Lung (tissue), 12 donors: ENCODE measurements around the gene RAMP3. TPM values are rescaled to one million over a fixed set of nuclear protein-coding genes. Genes with fewer than 3 reads are reported as not detected.

Source experiments
- ATAC-seq: fragments of 200-7000 bp; cut with Tn5 transposase; one replicate; pipeline ENCODE4 v1.9.1; 2020; ENCODE audit warnings: moderate number of reproducible peaks; ENCODE audit not compliant: insufficient read depth, low FRiP score
- DNase-seq, 3 donors: peaks; one replicate each; pipeline ENCODE4 v3.0.0-alpha.2; 2013 to 2017
- H3K27ac ChIP-seq, 2 donors: one replicate each; pipeline ENCODE4 v1.5.1; 2013; ENCODE audit warnings: mild to moderate bottlenecking in 2 of 2, moderate library complexity in 2 of 2, control low read depth in 1 of 2, inconsistent platforms in 1 of 2, low read depth in 1 of 2, low read length in 1 of 2
- H3K27me3 ChIP-seq, 3 donors: one replicate each; pipeline ENCODE4 v1.5.1; 2013; ENCODE audit warnings: low read length in 2 of 3; ENCODE audit not compliant: control insufficient read depth in 3 of 3, insufficient read depth in 3 of 3
- H3K36me3 ChIP-seq, 4 donors: one replicate each; pipeline ENCODE4 v1.5.1; 2013; ENCODE audit warnings: low read length in 4 of 4, mild to moderate bottlenecking in 1 of 4, moderate library complexity in 1 of 4; ENCODE audit not compliant: control insufficient read depth in 4 of 4, insufficient read depth in 4 of 4
- H3K4me1 ChIP-seq, 5 donors: one replicate each; pipeline ENCODE4 v1.5.1; 2013; ENCODE audit warnings: low read length in 5 of 5, mild to moderate bottlenecking in 2 of 5, moderate library complexity in 1 of 5; ENCODE audit not compliant: control insufficient read depth in 5 of 5, insufficient read depth in 5 of 5
- H3K4me3 ChIP-seq: one replicate; pipeline ENCODE4 v1.5.1; 2013; ENCODE audit warnings: mild to moderate bottlenecking, control low read depth, moderate library complexity
- H3K9ac ChIP-seq, 2 donors: one replicate each; pipeline ENCODE4 v1.5.1; 2013; ENCODE audit warnings: low read length in 2 of 2, control low read depth in 1 of 2; ENCODE audit not compliant: insufficient read depth in 1 of 2
- H3K9me3 ChIP-seq, 4 donors: one replicate each; pipeline ENCODE4 v1.5.1; 2013; ENCODE audit warnings: low read length in 3 of 4, mild to moderate bottlenecking in 1 of 4, moderate library complexity in 1 of 4; ENCODE audit not compliant: control insufficient read depth in 4 of 4, insufficient read depth in 3 of 4
- CTCF ChIP-seq: IDR thresholded peaks from 2 replicates; pipeline ENCODE4 v1.5.1; 2012; ENCODE audit warnings: mild to moderate bottlenecking; ENCODE audit errors: control extremely low read depth, extremely low read depth
- whole genome bisulfite sequencing, 2 donors: extraction: QIAGEN DNeasy Blood & Tissue Kit; methylation state at CpG; one replicate each; pipeline ENCODE4 v1.1.7; 2013; 5-methylcytosine and 5-hydroxymethylcytosine counted together
- polyA plus RNA-seq, 2 donors: library from polyadenylated mRNA; stranded (reverse); fragments of 200-250 nt; gene quantifications; one replicate each; pipeline ENCODE4 v1.2.1, GENCODE V29; 2013
- total RNA-seq, 2 donors: library from RNA; depleted of rRNA in 1 of 2; stranded (reverse); fragments of >200 nt in 1 of 2; gene quantifications; one replicate each; pipeline ENCODE4 v1.2.1, GENCODE V29; 2014 to 2021
- donor health status: control.
- donor health status: control.
- donor health status: Bipolar disorder and iron deficiency.
- donor health status: healthy.
- donor health status: DM: yes; HTN: yes; CAD: no.

The RAMP3 gene
- total and polyA plus RNA-seq, 4 donors: 47.3 to 116 (median 63.3) TPM

GRCh38 chr7:45182856-45183710 is 25.5 kb downstream of the RAMP3 start:
- no peak for DNase-seq
- 88 to 94% methylated on average over 21 of the region's 21 CpGs for WGBS, 2 donors
- Histone ChIP-seq H3K9ac (no peak overlapping the region), H3K4me1 (peaks cover 0 to 6% (median 0%) of the 10 kb centered on the region in 5 donors), H3K4me3 (no peak overlapping the region), H3K9me3 (no peaks in the 10 kb centered on the region), H3K36me3 (no peaks in the 10 kb centered on the region), H3K27ac (no peak overlapping the region), H3K27me3 (no peaks in the 10 kb centered on the region)
- no peak for TF ChIP-seq CTCF
- ATAC-seq: no peak

GRCh38 chr7:45183711-45184210 is 26.2 kb downstream of the RAMP3 start:
- H3K36me3 ChIP-seq: no peaks in the 10 kb centered on the region
- 83 to 91% methylated on average over 10 of the region's 10 CpGs for WGBS, 2 donors
- no peaks in the 10 kb centered on the region for H3K27me3 ChIP-seq
- H3K4me1 ChIP-seq: peaks cover 0 to 6% (median 0%) of the 10 kb centered on the region in 5 donors
- no peak overlapping the region for H3K9ac ChIP-seq
- no peak for TF ChIP-seq CTCF
- ATAC-seq (no peak), DNase-seq (no peak)
- H3K27ac ChIP-seq: no peak overlapping the region
- no peak overlapping the region for H3K4me3 ChIP-seq
- H3K9me3 ChIP-seq: no peaks in the 10 kb centered on the region

GRCh38 chr7:45184326-45185027 is 26.9 kb downstream of the RAMP3 start:
- no peak for ATAC-seq
- Histone ChIP-seq H3K27me3 (no peaks in the 10 kb centered on the region), H3K9ac (no peak overlapping the region), H3K36me3 (no peaks in the 10 kb centered on the region), H3K4me3 (no peak overlapping the region), H3K4me1 (peaks cover 0 to 9% (median 0%) of the 10 kb centered on the region in 5 donors), H3K9me3 (no peaks in the 10 kb centered on the region), H3K27ac (no peak overlapping the region)
- DNase-seq: no peak
- TF ChIP-seq CTCF: no peak
- WGBS, 2 donors: 86 to 93% methylated on average over 7 of the region's 7 CpGs
